Gastrocnemius medialis (tissue), 4 donors: ENCODE data around the gene HMGB1.

Experiments
- POLR2A ChIP-seq, 2 donors: fragments of 450-650 bp; IDR thresholded peaks; one replicate each; pipeline ENCODE4 v1.6.1; 2017; ENCODE audit warnings: antibody characterized with exemption in 2 of 2, mild to moderate bottlenecking in 2 of 2, moderate library complexity in 2 of 2
- TF ChIP-seq, protein P1 (sequence below), 5 experiments: fragments of 450-650 bp in 3 of 5; fragments of 200-600 bp in 2 of 5; sonication (generic) in 2 of 5; IDR thresholded peaks in 4 of 5; conservative IDR thresholded peaks in 1 of 5; 1 replicate in 4 of 5; 2 replicates in 1 of 5; pipeline ENCODE4 v1.5.1; 2016 to 2019; ENCODE audit warnings: antibody characterized with exemption in 5 of 5, mild to moderate bottlenecking in 3 of 5, moderate library complexity in 3 of 5

DNA sequence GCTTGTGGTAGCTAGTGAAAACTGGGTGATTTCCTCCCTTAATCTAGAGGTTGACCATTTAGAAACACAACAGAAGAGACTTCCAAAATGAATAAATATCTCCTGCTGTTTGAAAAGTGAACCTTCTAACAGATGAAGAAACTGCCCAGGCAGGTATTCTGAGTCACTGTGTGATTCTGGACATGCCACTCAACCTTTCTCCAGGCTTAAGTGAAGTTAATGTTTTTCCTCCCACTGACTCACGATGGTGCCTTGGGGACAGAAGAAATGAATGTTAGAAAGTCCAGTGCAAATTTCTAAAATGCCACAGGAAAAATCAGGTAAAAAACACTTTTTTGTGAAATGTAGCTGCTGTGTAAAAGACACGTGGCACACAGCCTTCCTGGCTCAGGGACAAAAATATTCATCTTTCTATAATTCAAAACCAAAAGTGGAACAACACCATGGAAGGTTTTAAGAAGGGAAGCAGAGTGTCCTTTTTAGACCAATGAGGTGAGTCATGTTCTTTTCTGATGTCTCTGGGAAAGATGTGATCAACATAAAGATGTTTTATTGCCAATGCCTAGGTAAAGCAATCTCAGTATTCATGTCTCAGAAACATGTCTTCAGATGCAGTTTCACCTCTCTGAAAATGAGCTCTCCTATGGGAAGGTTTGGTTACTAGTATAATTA lies 34.3 kb downstream of the HMGB1 start:
- TF ChIP-seq, protein P1, sequence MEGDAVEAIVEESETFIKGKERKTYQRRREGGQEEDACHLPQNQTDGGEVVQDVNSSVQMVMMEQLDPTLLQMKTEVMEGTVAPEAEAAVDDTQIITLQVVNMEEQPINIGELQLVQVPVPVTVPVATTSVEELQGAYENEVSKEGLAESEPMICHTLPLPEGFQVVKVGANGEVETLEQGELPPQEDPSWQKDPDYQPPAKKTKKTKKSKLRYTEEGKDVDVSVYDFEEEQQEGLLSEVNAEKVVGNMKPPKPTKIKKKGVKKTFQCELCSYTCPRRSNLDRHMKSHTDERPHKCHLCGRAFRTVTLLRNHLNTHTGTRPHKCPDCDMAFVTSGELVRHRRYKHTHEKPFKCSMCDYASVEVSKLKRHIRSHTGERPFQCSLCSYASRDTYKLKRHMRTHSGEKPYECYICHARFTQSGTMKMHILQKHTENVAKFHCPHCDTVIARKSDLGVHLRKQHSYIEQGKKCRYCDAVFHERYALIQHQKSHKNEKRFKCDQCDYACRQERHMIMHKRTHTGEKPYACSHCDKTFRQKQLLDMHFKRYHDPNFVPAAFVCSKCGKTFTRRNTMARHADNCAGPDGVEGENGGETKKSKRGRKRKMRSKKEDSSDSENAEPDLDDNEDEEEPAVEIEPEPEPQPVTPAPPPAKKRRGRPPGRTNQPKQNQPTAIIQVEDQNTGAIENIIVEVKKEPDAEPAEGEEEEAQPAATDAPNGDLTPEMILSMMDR (IDR thresholded peaks at IDR 0.05 in 4 of 5, conservative IDR thresholded peaks at IDR 0.05 in 1 of 5): no peak
- TF ChIP-seq POLR2A (IDR thresholded peaks at IDR 0.05): no peak
